Kidney (tissue), 14 donors: Measurements from ENCODE around the gene E2F1. TPM values are rescaled to one million over a fixed set of nuclear protein-coding genes. Genes with fewer than 3 reads are reported as not detected.

Experiments used
- DNase-seq, 5 donors: peaks; one replicate each; pipeline ENCODE4 v3.0.0-alpha.2; 2013 to 2020
- FAIRE-seq: peaks from 2 replicates; lab custom pipeline; 2012; peaks lifted over from hg19 to GRCh38; lab: Jason Lieb, UNC
- H3K27ac ChIP-seq, 2 donors: one replicate each; pipeline ENCODE4 v1.7.0; 2013; ENCODE audit warnings: low read depth in 2 of 2, low read length in 2 of 2, inconsistent platforms in 1 of 2
- H3K27me3 ChIP-seq: one replicate; pipeline ENCODE4 v1.7.1; 2013; ENCODE audit warnings: low read length, inconsistent platforms; ENCODE audit not compliant: control insufficient read depth, insufficient read depth
- H3K36me3 ChIP-seq, 3 donors: one replicate each; pipeline versions ENCODE4 v1.7.0 to v1.7.1; 2013; ENCODE audit warnings: low read length in 3 of 3, control low read depth in 1 of 3, inconsistent platforms in 1 of 3; ENCODE audit not compliant: insufficient read depth in 3 of 3, control insufficient read depth in 2 of 3
- H3K4me1 ChIP-seq, 3 donors: one replicate each; pipeline versions ENCODE4 v1.7.0 to v1.7.1; 2013; ENCODE audit warnings: low read length in 3 of 3, inconsistent platforms in 1 of 3, low read depth in 1 of 3; ENCODE audit not compliant: control insufficient read depth in 2 of 3, insufficient read depth in 2 of 3
- H3K4me3 ChIP-seq, 3 donors: one replicate each; pipeline versions ENCODE4 v1.7.0 to v1.8.1; 2013; ENCODE audit warnings: low read length in 3 of 3, control low read depth in 1 of 3, inconsistent platforms in 1 of 3
- H3K9ac ChIP-seq, 3 donors: one replicate each; pipeline versions ENCODE4 v1.7.0 to v1.7.1; 2013; ENCODE audit warnings: low read length in 3 of 3, control low read depth in 1 of 3, inconsistent platforms in 1 of 3
- H3K9me3 ChIP-seq, 3 donors: one replicate each; pipeline versions ENCODE4 v1.7.0 to v1.7.1; 2013; ENCODE audit warnings: low read length in 3 of 3, control low read depth in 1 of 3, inconsistent platforms in 1 of 3; ENCODE audit not compliant: control insufficient read depth in 2 of 3, insufficient read depth in 1 of 3
- intact Hi-C: fragments of 100-400 bp; cut with DNase I; formaldehyde crosslinking; loops from one replicate; pipeline ENCODE4 v1.11.1; 2022
- polyA plus RNA-seq: library from polyadenylated mRNA; stranded (reverse); fragments of 350-450 nt; fragmentation: Illumina TruSeq; extraction: RNeasy Lipid Tissue Mini Kit (QIAGEN cat#74804); gene quantifications from one replicate; pipeline ENCODE4 v1.2.3, GENCODE V29; 2014; ENCODE audit warnings: low read depth, low replicate concordance; ENCODE audit not compliant: insufficient read depth
- total RNA-seq: library from RNA; stranded (reverse); fragmentation: NEBNext Ultra II Directional; extraction: Animal tissue kit (Norgen Biotek cat#: 25700); gene quantifications from one replicate; pipeline ENCODE4 v1.2.1, GENCODE V29; 2021
- TF ChIP-seq, protein P1 (sequence below): IDR thresholded peaks from 3 replicates; pipeline ENCODE4 v1.5.1; 2012; ENCODE audit warnings: mild to moderate bottlenecking, moderate library complexity, borderline replicate concordance; ENCODE audit not compliant: insufficient read depth; ENCODE audit errors: extremely low read depth
- donor health status: control.
- donor health status: control.
- donor health status: control.
- donor health status: control.
- donor health status: control.
- donor health status: DM: yes; HTN: yes; CAD: no.
- donor health status: Normal renal cell carcinoma (clear cell type).

E2F1 gene
- total and polyA plus RNA-seq, 2 donors from 2014 or later, result 0.90 to 1.5 TPM

GRCh38 chr20:33693289-33693688, 7.1 kb upstream of the E2F1 start:
- Histone ChIP-seq H3K4me1 (no peaks in the 10 kb centered on the region), H3K27ac (no peak overlapping the region), H3K4me3 (no peak overlapping the region), H3K27me3 (no peaks in the 10 kb centered on the region), H3K9me3 (no peaks in the 10 kb centered on the region), H3K36me3 (no peaks in the 10 kb centered on the region), H3K9ac (no peak overlapping the region)
- TF ChIP-seq, protein P1, sequence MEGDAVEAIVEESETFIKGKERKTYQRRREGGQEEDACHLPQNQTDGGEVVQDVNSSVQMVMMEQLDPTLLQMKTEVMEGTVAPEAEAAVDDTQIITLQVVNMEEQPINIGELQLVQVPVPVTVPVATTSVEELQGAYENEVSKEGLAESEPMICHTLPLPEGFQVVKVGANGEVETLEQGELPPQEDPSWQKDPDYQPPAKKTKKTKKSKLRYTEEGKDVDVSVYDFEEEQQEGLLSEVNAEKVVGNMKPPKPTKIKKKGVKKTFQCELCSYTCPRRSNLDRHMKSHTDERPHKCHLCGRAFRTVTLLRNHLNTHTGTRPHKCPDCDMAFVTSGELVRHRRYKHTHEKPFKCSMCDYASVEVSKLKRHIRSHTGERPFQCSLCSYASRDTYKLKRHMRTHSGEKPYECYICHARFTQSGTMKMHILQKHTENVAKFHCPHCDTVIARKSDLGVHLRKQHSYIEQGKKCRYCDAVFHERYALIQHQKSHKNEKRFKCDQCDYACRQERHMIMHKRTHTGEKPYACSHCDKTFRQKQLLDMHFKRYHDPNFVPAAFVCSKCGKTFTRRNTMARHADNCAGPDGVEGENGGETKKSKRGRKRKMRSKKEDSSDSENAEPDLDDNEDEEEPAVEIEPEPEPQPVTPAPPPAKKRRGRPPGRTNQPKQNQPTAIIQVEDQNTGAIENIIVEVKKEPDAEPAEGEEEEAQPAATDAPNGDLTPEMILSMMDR, result no peak
- no peak for FAIRE-seq
- intact Hi-C loops, result no loop called here
- no peak for DNase-seq

- Histone ChIP-seq H3K9ac (no peak overlapping the region), H3K27ac (no peak overlapping the region), H3K27me3 (no peaks in the 10 kb centered on the region), H3K4me3 (no peak overlapping the region), H3K36me3 (no peaks in the 10 kb centered on the region), H3K4me1 (peaks cover 0 to 6% (median 0%) of the 10 kb centered on the region in 3 donors), H3K9me3 (no peaks in the 10 kb centered on the region)
- no peak for FAIRE-seq
- DNase-seq, result no peak
- TF ChIP-seq, protein P1, result no peak
- intact Hi-C loops, result no loop called here
These were observed 3.8 kb upstream of the E2F1 start for GRCh38 chr20:33689973-33690372.

- Histone ChIP-seq H3K27me3 (no peaks in the 10 kb centered on the region), H3K36me3 (no peaks in the 10 kb centered on the region), H3K27ac (no peak overlapping the region), H3K4me1 (peaks cover 0 to 6% (median 0%) of the 10 kb centered on the region in 3 donors), H3K9me3 (no peaks in the 10 kb centered on the region), H3K4me3 (no peak overlapping the region), H3K9ac (no peak overlapping the region)
- FAIRE-seq (no peak), DNase-seq (no peak)
- TF ChIP-seq, protein P1, result no peak
- intact Hi-C loops, result no loop called here
These were observed 3.3 kb upstream of the E2F1 start for GRCh38 chr20:33689493-33689892.

- no peak for DNase-seq
- H3K36me3 ChIP-seq, result no peaks in the 10 kb centered on the region
- no peaks in the 10 kb centered on the region for H3K9me3 ChIP-seq
- H3K4me1 ChIP-seq, result peaks cover 0 to 6% (median 0%) of the 10 kb centered on the region in 3 donors
- no peak overlapping the region for H3K9ac ChIP-seq
- TF ChIP-seq, protein P1, result no peak
- no peaks in the 10 kb centered on the region for H3K27me3 ChIP-seq
- H3K4me3 ChIP-seq, result no peak overlapping the region
- H3K27ac ChIP-seq, result no peak overlapping the region
- intact Hi-C loops, result no loop called here
- FAIRE-seq, result no peak
These were observed 2.8 kb upstream of the E2F1 start for GRCh38 chr20:33688938-33689424.
